ENCODE measurements around the gene CPVL.

DNA sequence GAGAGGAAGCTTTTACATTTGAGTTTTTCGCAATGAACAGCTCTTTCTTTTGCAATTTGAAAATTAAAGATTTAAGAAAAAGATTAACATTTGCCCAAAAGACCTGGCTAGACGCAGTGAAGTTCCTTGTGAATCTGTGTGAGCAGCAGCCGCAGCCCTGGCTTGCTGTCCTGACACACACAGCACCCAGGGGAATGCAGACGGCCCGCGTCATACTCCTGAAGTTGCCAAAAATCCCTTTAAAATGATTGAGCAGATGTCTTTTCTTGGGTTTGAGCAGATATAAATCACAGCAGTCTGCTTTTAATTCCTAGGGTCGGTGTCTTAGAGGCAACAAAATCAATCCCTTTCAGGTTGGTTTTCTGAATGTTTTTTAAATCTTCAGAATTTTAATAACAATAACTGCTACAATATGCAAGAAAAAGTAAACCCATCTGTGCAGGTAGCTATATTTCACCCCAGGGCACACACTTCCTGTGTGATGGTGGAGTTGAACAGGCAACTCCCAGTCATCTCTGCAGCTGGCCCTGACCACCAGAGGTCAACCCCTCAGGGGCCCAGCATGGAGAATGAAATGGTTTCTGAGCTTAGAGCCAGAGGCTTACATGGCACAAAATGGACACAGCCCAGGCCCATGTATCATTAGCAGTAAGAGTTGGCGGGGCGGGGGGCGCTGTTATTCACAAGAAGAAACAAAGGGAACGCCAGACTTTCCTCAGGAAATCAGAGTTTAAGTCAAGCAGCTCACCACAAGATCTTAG is 156.0 kb downstream of the CPVL start:
- TF ChIP-seq ZNF274 (IDR thresholded peaks at IDR 0.05; ENCODE audit: low read depth, low read length) (no peak), YY1 (IDR thresholded peaks at IDR 0.05; ENCODE audit: insufficient read depth, insufficient read length) (no peak), SUZ12 (IDR thresholded peaks at IDR 0.05; ENCODE audit: extremely low read depth, insufficient read depth, insufficient read length) (no peak)
